ENCODE measurements around the gene SEMA4D.
A peak's percentile ranks its signal among the peaks of the same experiment; 100 is the strongest.

Gene SEMA4D, protein sequence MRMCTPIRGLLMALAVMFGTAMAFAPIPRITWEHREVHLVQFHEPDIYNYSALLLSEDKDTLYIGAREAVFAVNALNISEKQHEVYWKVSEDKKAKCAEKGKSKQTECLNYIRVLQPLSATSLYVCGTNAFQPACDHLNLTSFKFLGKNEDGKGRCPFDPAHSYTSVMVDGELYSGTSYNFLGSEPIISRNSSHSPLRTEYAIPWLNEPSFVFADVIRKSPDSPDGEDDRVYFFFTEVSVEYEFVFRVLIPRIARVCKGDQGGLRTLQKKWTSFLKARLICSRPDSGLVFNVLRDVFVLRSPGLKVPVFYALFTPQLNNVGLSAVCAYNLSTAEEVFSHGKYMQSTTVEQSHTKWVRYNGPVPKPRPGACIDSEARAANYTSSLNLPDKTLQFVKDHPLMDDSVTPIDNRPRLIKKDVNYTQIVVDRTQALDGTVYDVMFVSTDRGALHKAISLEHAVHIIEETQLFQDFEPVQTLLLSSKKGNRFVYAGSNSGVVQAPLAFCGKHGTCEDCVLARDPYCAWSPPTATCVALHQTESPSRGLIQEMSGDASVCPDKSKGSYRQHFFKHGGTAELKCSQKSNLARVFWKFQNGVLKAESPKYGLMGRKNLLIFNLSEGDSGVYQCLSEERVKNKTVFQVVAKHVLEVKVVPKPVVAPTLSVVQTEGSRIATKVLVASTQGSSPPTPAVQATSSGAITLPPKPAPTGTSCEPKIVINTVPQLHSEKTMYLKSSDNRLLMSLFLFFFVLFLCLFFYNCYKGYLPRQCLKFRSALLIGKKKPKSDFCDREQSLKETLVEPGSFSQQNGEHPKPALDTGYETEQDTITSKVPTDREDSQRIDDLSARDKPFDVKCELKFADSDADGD

DNA sequence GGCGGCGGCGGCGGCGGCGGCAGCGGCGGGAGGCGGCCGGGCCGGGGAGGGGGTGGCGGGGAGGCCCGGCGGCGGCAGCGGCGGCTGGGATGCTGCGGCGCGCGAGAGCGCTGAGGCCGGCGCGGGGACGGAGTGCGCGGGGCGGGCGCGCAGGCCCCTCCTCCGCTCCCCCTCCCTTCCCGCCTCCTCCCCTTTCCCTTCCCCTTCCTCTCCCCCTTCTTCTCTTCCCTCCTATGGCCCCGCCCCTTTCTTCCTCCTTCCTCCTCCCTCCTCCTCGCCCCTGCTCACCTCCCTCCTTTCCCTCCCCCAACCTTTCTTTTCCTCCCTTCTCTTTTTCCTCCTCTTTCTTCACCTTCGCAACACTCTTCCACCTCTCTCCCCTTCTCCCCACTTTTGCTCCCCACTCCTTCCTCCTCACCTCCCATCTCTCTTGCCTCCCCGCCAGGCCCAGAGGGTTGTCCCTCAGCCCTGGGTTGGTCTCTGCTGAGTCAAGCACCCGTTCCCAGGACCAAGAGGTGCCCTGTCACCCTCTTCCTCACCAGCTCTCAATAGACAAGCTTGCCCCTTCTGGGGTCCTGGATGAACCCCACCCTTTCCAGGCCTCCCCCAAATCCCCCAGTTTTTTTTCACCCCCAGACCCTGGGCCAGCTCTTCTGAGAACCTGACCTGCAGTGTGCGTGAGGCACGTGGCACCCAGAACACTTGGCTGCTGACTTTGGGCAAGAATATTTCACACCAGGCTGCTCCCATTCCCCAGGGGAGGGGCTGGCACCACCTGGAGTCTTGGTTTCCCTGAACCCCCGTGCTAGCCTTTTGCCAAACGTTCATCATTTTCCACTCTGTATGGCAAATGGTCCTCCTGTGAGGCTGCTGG is at the start of gene SEMA4D:
TSS of gene SEMA4D (minus strand) at position 136 of the 874 bp plus-strand sequence. CDS start 92,657 bp downstream, outside the sequence.
- peak; percentile 49 to 64 for DNase-seq

DNA sequence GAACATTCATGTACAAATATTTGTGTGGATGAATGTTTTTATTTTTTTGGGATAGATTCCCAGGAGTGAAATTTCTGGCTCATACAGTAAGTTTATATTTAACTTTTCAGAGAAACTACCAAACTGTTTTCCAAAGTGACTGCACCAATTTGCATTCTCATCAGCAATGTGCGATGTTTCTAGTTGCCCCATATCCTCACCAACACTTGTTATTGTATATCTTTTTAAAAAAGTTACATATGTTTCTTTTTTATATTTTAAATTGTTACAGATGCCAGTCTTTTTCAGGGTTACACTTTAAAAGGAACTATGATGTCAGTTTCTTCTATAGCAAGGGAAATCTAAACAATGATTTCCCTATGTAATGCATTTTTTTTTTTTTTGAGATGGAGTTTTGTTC is 49.1 kb upstream of the SEMA4D start:
- DNase-seq: no peak

DNA sequence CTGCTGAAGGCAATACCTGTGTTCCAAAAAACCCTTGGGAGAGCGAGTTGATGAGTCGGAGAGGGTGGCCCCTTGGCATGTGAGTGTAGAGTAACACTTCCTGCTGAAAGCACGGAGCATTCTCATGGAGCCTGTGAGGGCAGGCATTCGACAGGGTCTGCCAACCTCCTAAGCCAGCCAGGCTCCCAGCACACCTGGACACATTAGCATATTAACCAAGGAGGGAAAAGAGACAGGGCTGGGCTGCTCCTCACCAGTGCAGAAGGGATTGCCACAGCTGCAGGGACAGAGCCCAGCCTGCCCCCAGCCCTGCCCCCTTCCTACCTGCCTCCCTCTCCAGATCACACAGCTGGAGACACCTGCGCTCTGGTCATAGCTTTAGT is 46.4 kb upstream of the SEMA4D start:
- no peak for DNase-seq

DNA sequence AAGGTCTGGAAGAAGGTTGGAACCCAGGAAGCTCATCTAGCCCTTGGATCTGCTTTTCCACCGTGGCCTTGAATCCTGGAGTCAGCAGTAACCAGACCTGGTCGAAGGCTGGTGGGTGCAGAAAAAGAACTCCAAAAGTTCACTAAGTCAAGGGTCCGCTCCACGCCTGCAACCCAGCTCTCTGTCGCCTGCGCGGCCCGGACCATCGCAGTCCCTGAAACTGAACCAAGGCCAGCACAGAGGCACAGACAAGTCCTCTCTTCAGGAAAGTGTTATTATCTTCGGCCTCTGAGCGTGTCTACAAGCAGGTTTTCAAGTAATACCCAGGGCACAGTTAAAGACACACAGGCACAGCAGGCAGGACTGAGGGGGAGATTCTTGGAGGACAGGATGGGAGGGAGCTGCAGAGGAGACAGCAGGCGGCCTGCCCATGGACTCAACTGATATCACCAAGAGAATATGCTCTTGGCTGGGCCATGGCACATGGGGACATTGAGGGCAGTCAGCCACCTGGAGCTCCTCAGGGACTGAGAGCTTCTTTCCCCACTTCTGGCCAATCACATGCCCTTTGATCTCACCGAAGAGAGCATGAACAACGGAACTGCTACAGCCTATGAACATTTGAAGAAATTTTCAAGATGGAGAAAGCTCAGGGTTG is 45.8 kb upstream of the SEMA4D start:
- DNase-seq: no peak

DNA sequence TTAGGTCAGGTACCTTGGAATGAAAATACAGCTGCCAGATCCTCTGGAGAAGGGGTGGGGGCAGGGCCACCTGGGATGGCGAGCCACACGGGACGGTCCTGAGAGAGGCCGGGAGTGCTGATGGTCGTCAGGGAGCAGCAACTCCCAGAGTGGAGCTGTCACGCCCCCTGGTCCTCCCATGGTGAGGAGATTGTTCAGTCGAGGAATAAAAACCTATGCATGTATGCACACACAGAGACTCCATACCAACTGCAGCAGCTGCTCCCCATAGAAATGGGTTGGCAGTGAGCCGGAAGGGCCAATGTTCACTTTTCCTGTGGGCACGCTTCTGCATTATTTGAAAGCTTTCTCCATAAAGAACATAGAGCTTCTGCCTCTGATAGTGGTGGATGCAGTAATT is 45.2 kb upstream of the SEMA4D start:
- no peak for DNase-seq

DNA sequence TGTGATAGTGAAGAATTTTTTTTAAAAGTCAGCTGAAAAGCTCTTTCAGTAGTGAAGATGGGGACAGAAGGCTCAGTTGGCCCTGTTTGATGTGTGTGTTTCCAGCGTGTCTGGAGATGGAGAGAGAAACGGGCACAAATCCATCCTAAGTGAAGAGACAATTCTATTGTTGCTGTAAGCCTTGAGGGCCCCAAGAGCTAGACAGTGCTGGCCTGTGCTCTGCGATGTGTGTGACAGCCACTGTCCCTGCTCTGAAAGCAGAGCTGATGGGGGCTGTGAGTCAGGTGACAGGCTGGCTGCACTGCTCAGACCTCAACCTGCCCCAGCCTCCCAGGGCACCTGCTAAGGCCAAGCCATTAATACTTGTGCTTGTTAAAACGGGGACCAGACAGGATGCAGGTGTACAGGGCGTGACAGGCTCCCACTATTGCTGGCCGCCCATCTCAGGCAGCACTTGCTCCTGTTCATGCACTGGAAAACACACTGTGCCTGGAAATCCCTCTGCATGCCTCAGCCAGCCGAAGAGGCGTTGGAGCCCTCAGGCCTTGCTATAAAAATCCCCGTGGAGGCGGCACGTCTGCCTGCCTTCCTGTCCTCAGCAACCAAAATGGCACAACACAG is 44.6 kb upstream of the SEMA4D start:
- DNase-seq: no peak

DNA sequence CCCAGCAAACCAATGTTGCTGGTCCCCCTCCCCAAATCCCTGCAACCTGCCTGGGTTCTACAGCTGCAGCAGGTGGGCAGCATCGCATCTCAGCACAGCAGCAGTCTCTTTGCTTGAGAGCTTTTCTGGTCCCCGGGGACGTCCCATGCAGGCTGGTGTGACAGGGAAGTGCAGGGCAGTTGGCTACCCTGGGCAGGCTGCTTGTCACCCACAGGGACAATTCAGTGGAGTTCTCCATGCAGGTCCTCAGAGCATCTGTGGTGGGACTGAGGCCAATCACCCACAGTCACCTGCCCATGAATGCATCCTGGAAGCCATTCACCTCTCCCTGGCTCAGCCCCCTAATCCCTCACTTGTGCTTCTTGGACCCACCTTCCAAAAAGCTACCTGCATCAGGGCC is 43.9 kb upstream of the SEMA4D start:
- DNase-seq: no peak

DNA sequence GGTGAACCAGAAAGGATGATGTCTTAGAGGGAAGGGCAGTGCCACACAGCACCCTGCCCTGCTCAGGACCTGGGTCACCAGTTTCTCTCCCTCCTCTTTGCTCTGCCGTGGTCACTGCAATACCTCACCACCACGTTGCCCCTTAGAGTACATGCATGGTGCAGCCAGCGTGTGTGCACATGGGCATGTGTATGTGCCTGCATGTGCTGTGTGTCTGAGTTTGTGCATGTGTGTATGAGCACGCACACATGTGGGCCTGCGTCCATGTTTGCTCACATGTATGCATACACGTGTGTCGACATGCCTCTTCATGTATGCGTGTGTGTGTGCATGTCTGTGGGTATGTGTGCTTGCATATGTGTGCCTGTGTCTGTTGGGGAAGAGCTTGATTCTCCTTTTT is 41.5 kb upstream of the SEMA4D start:
- no peak for DNase-seq

DNA sequence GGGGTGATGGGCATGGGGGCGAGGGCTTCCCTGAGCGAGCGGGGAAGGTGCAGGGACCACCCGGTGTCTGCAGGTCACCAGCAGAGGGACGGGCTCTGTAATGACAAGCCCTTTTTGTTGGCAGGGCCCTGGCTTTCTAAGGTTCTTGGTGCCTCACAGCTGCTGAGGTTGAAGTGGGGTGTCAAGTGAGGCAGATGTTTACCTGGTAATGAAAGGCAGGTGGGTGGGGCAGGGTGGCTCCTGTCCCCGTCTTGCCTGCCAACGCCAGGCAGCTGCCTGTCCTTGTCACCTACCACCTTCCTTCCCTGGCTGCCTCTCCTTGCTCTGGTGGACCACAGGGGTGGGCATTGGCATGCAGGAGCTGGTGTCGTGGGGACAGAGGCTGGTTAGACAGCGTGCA is 41.0 kb upstream of the SEMA4D start:
- DNase-seq: no peak

DNA sequence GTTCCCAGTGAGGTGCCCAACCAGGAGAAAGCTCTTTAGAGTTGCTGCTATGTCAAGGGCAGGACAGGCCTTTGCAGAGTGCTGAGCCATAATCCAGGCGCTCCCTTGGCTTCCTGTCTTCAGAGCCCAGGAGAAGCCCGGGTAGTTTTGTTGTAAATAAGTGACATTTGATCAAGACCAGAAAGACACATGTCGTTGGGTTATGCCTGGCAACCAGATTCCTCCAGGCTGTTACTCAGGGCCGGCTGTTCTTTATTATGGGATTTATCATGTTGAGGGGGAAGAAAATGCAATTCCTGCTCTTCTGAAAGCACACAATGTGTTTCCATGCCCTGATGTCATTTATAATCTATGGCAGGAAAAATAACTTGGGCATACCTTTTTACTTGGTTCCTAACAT is 39.3 kb upstream of the SEMA4D start:
- DNase-seq: no peak

DNA sequence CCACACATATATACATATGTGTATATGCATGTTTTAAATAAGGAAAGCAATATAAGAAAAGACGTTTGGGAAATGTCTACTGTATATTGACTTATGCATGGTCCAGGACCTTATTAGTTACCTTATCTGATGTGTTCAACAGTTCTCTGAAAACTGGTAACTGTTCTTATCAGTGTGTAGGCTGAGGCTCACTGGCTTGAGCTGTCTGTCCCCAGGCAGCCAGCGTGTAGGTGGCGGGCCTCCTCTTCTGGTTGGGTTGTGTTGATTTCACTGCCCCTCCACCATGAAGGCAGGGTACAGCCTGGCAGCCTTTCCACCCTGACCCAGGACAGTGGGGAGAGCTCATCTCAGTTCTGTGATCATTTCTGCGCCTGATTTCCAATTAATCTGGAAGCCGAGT is 38.7 kb upstream of the SEMA4D start:
- no peak for DNase-seq

DNA sequence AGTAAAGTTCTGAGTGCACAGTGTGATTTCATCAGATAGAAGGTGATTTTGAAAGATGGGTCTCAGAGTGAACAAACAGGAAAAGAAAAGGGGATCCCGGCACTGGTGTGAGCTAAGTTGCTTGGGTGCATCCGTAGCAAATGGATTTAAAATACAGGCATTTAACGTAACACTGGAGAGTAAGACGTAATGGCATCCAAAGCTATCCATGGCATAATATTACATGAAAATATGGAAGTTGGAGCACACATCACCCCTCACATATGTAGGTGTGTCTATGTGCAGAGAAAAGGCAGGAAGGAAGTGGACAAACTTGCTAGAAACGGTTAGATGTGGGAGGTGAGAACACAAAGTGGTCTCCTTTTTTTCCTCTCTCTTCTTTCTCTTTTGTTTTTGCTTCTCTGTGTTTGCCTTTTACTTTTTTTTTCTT is 38.2 kb upstream of the SEMA4D start:
- peak; percentile 87 to 88 for DNase-seq

DNA sequence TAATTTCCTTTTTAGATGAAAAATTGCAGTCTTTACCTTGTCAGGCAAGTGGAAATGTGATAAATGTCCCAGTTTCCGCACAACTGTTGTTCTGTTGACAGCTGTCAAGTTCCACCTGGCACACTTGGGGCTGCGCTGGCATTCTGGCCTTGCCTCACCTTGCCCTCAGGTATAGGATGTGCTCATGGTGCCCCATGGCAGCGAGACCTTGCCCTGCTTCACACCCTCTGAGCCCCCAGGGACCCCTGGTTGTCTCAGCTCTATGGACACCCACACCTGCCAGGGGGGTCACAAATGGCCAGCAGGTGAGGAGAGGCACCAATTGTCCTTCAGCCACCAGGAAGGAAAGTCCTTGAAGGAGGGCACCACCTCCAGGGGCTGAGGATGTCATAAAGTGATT is 37.5 kb upstream of the SEMA4D start:
- DNase-seq: no peak

DNA sequence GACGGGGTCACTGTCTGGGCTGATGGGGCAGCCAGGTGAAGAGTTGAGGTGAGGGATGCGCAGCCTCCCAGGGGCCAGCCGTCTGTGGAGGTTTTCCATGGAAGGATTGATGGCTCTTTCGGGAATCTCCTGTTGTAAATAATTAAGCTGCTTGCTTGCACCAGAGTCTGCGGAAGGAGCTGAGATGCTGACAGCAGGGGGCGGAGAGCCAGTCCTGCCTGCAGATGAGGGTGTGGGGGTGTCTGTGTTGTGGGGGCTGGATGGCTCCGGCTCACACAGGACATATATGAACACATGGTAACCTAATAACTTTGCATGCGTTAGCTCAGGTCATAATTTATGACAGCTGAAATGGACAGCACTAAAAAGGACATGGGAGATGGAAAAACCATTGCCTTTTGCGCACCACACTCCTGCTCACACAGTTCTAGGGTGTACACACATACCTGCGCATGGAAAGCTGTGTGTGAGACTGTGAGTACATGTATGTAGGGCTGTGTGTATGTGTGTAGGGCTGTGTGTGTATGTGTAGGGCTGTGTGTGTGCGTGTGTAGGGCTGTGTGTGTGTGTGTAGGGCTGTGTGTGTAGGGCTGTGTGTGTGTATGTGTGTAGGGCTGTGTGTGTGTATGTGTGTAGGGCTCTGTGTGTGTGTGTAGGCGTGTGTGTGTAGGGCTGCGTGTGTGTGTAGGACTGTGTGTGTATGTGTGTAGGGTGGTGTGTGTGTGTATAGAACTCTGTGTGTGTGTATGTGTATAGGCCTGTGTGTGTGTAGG is 36.8 kb upstream of the SEMA4D start:
- no peak for DNase-seq

DNA sequence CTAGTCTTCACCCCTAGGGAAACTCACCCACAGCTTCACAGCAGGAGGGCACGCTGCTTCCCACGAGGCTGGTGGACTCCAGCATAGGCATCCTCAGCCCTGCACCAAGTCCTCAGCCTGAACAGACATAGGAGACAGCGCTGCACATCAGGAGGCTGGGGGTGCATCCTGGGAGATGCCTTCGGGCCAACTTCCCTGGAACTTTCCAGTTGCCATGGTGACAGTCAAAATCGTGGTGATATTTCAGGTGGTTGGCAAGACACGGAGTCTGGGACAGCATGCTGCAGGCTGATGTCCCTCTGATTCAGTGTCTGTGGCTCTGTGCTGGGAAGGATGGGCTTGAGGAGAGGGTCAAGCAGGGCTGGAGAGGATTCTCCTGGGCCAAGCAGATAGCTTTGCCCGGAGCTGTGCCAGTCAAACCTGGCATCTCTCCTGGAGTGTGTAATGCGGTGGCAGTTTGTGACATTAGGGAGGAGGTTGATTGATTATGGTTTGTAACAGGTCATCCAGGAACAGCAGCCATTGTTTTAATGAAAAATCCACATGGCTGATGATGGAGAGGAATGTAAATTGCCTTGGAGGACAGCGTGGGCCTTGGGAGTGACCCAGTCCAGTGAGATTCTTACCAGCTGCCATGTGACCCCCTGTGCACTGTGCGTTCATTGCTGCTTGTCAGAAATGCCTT is 35.6 kb upstream of the SEMA4D start:
- no peak for DNase-seq

DNA sequence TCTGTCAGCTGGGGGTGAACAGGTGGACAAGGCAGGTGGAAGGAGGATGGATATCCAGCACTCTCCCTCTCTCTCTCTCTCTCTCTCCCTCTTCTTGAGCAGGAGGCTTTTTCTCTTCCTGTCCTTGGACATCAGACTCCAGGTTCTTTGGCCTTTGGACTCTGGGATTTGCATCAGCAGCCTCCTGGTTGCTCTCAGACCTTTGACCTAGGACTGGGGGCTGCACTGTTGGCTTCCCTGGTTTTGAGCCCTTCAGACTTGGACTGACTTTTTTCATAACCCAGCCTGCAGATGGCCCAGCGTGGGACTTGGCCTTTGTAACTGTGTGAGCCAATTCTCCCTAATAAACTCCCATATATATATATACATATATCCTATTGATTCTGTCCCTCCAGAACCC is 35.0 kb upstream of the SEMA4D start:
- no peak for DNase-seq

DNA sequence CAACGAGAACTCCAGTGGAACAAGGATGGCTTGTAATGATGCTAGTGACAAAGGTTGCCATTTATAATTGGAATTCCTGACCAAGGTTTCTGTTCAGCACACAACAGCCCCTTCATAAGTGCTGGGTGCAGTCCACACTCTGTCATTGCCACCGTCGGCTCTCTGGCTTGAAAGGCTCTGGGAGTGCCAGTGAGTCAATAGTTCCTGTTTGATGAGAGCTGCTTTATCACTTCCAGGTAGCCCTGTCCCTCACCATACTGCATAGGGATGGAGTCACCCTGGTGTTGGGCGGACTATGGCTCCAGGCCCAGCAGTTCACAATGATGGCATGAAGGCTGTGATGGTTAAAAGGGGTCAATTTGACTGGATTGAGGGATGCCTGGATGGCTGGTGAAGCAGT is 34.6 kb upstream of the SEMA4D start:
- DNase-seq: no peak

DNA sequence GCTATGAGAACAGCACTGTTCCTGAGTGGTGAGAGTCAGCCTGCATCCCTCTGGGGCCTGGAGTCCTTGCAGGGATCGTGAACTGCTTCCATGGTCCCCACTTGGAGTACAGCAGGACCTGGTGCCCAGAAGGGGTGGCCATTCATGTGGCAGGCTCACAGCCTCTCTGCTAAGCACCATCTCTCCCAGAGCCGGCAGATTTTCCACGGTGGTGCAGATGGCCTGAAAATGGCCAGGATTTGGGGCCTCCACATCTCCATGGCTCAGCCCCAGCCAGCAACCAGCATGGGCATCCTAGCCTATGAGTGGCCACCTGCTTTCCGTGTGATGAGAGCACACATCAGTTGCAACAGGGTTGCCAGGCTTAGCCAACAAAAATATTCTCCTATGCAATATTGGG is 33.9 kb upstream of the SEMA4D start:
- DNase-seq: no peak

DNA sequence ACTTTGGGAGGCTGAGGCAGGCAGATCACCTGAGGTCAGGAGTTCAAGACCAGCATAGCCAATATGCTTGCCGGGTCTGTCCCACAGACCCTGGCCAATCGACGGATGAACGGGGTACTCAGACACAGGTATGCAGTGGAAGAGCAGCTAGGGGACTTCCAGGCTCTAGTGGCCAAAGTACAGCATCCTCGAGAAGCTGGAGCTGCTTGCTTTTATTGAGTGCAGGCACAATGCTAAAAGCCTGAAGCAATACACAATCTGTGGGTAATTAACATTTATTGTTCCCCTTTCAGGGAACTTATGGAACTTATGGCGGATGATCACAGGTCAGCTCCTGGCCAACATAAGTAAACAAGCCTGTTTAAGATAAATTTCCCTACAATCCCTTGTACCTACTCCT is 32.8 kb upstream of the SEMA4D start:
- no peak for DNase-seq

DNA sequence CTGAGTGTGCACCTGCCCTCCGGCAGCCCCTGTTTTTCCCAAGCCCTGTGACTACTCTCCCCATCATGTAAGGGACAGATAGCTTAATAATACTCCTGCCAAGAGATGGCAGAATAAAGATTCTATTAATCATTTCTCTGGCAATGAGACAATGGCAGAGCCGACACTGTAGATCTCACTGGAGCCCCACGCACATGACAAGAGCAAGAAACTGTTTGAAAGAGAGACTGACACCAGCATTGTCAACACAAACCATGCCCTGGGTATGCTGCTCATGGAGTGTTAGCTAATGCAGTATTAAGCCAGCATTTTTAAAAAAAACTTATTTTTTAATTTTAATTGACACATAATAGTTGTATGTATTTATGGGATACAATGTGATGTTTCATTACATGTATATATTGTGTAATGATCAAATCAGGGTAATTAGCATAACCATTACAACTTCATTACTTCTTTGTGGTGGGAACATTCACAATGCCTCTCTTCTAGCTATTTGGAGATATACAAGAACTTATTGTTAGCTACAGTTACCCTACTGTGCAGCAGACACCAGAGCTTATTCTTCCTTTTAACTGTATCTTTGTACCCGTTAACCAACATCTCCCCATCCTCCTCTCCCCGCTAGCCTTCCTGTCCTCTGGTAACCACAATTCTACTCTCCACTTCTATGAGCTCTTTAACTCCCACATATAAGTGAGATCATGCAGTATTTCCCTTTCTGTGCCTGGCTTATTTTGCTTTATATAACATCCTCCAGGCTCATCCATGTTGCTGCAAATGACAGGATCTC is 31.5 kb upstream of the SEMA4D start:
- peak; percentile 86 for DNase-seq
